ENCODE measurements around the gene DMP1.
"Not testable (repeated sequence)": the region's sequence is repeated elsewhere in the genome, so short reads cannot be mapped to it uniquely, and the experiment has no call there.

DNA sequence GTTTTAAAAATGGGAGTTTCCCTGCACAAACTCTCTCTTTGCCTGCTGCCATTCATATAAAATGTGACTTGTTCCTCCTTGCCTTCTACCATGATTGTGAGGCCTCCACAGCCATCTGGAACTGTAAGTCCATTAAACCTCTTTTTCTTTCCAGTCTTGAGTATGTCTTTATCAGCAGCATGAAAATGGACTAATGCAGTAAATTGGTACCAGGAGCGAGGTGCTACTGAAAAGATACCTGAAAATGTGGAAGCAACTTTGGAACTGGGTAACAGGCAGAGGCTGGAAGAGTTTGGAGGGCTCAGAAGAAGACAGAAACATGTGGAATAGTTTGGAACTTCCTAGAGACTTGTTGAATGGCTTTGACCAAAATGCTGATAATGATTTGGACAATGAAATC lies 40.9 kb downstream of the DMP1 start:
- TF ChIP-seq, protein P1, sequence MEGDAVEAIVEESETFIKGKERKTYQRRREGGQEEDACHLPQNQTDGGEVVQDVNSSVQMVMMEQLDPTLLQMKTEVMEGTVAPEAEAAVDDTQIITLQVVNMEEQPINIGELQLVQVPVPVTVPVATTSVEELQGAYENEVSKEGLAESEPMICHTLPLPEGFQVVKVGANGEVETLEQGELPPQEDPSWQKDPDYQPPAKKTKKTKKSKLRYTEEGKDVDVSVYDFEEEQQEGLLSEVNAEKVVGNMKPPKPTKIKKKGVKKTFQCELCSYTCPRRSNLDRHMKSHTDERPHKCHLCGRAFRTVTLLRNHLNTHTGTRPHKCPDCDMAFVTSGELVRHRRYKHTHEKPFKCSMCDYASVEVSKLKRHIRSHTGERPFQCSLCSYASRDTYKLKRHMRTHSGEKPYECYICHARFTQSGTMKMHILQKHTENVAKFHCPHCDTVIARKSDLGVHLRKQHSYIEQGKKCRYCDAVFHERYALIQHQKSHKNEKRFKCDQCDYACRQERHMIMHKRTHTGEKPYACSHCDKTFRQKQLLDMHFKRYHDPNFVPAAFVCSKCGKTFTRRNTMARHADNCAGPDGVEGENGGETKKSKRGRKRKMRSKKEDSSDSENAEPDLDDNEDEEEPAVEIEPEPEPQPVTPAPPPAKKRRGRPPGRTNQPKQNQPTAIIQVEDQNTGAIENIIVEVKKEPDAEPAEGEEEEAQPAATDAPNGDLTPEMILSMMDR (IDR thresholded peaks at IDR 0.05), result not testable (repeated sequence)
- TF ChIP-seq POLR2A (IDR thresholded peaks at IDR 0.05), result not testable (repeated sequence)
